ENCODE measurements around the gene PIM3.

PIM3 gene

DNA sequence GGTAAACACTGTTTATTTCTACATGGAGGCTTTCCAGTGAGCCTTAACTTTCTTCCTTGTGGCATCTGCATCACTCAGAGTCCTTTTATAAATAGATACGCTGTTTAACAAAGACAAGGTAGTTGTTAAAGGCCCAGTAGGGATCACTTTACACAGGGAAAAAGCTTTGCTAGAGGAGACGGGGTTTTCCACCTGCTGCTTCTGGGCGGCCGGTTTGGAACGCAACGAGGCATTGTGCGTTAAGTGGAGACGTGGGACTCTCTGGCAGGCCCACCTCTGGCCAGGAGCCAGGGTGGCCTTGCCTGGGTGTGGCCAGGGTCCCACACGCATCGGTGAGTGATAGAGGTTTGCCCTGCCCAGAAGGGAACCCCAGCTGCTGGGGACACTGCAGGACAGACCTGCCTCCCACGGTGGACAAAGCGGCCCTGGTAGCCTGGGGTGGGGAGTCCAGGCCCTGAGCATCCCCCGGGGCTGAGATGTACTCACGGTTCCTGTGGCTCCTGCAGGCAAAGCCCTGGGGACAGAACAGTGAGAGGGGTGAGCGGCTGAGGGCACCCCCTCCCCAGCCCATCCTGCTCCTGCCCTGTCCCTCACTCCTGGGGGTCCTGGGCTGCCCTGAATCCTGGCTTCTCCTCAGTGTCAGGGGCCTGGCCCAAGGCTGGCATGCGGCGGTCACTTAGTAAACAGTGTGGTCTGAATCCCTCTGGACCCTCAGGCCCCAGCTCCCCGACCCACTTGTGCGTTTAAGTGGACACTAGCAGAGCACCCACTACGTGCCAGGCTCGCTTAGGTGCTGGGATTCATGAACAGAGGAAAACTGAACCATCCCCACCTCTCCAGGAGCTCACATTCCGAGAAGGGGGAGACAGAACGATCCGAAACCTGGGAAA, 47.8 kb downstream of the PIM3 start:
- DNase-seq: no peak

DNA sequence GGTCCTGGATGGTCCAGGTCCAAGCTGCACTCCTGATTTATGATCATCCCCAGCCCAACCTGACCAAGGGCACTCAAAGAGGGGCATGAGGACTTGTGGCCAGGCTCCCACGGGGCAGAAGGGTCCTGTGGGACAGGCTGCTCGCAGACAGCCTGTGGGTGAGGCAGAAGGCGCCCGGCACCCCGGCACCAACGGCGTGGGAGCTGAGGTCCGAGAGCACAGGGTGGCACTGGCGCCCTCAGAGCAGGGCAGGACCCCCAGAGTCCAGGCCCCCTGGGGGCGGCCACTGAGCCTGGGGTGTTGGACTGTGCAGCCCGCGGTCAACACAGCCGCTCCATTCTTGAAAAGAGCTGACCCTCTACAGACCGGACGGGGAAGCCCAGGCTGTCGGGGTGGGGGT, 48.7 kb downstream of the PIM3 start:
- DNase-seq: no peak

DNA sequence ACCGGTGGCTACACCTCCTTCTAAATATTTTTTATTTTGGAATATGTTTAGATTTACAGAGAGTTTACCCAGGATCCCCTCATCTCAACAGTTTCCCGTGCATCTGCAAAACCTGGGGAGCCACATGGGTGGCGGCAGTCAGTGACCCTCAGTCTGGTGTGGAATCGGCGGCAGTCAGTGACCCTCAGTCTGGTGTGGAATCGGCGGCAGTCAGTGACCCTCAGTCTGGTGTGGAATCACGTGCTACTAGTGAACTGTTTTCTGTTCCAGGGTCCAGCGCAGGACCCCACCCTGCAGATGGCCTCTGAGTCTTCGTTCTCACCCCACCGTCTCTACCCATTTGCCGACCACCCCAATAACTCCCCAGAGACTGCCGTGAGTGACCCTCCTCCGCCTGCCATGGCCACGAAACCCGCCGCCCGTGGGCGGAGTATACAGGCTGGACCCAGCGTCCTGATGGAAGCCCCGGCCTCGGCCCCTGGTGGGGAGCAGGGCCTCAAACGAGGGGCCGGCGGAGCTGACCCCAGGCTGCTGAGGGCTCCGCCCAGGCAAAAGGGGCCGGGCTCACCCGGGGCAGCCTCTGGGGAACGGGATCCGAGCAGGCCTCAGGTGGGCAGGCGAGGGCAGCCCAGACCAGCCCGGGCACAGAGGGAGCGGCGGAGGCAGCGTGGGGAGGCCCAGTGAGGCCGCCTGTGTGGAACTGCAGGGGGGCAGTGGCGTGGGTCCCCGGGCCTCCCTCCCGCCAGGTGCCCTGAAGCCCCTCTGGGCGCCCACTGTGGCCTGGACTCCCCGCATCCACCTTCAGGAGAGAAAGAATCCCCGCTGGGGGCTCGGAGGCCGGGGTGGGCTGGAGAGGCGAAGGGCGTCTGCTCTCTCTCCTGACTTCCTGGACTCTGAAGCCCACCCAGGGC, 49.4 kb downstream of the PIM3 start:
- DNase-seq: no peak

DNA sequence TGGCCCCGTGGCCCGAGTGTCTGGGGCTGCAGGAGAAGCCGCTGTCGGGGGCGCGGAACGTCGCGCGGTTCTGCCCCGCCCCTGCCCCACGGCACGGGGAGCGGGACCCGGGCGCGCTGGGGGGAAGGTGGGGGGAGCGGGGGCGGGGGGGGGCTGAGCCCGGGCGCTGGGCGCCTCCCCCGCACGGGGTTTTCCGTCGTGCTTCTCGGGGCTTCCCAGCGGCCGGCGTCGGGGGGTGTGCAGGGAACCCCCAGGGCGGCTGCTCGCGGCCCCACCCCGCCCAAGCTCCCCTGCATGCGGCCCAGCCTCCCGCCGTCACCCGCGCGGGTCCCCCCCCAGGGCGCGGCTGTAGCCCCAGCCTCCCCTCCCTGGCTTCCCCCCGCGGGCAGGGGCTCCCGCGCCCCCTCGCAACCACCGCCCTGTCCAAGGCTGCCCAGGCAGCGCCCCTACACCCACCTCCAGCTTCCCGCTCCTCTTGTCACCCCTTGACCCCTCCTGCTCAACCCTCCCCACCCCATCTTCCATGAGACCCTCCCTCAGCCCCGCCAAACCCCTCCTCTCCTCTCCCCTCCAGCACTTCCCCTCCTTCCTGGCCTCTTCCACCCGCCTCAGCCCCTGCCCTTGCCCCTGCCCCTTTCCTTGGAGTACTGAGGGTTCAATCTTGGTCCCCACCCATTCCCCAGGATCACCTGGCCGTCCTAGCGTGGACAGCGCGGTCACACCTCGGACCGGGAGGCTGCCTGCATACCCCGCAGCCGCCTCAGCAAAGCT, 50.3 kb downstream of the PIM3 start:
- DNase-seq: no peak

DNA sequence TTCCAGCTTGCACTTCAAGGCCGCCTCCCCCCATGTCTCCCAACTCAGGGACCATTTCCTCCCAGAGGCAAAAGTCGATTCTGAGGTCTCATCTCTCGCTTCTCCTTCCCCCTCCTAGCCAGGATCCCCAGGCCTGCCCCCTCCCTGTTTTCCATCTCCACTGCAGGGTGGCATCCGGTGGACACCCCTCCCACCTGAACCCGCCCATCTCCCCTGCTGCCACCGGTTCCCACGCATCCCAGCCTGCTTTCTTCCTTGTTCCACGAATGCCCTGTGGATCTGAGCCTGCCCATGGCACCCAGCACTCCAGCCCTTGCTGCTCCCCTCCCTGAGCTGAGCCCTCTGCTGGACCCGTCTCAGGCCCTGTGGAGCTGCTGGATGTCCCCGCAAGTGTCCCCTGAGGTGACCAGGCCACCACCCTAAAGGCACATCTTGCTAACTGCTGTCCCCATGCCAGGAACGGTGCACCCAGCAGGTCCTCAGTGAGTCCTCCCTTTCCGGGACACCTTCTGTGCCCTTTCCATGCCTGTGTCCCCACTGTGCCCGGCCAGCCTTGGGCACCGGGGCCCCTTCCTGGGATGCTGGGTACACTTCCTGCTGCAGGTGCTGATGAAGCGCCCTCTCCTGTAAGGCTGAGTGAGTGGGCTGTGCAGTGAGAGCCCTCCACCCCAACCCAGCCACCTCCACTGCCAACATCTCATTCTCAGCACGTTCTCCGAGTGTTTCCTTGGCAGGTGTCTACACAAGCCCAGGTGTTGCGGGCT, 51.1 kb downstream of the PIM3 start:
- no peak for DNase-seq

DNA sequence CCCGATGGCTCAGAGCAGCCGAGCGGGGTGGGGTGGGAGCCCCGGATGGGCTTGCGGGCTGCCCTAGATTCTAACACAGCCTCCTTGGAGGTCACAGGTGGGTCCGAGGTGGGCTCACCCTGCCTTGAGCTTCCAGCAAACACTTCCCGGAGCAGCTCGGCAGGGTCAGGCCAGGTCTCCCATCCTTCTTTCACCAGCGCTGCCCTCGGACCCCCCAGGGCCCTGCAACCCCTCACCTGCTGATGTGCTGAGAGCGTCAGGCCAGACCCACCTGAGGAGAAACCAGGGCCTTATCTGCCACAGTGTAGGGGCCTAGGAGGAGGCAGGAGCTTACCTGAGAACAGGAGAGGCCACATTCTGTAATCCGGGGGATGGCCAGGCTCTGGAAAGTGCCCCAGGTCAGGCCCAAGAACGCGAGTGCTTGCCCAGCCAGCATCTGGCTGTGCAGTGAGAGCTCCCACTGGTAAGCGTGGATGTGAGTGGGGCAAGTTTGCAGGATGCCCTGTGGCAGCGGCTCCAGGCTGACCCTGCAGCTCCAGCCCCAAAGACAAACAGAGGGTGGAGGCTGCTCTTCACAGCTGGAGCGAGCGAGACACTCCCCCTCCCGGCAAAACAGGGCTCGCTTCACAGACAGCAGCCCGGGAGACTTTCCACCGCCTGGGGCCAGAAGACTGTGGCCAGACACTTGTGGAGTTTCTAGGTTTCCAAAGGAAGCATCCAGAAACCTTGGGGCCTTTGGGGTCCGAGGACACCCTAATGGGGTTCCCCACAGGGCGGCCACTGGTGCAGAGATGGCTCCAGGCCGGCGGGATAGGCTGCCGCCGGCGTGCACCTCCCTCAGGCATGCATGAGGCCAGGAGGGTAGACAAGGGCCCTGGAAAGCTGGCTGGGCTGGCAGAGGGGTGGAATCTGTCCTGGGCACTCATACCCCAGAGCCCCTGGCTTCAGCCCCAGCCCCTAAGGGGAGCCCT, 51.9 kb downstream of the PIM3 start, which contains the start of gene IL17REL:
Gene IL17REL (minus strand): TSS at position 555 of the 971 bp plus-strand sequence. CDS start 119 bp downstream, at position 436.
- no peak for DNase-seq

All from OCI-M1 (cell line).